ENCODE data around the gene GALNT11.
A peak's percentile ranks its signal among the peaks of the same experiment; 100 is the strongest.

Gene GALNT11

GRCh38 chr7:152122540-152122939 is 97.1 kb downstream of the GALNT11 start:
- DNase-seq, result no peak

- DNase-seq, result no peak
Measured at GRCh38 chr7:152126741-152127140, 101.3 kb downstream of the GALNT11 start.

GRCh38 chr7:152127229-152127628 is 101.8 kb downstream of the GALNT11 start:
- DNase-seq, result no peak

GRCh38 chr7:152128252-152128651 is 102.8 kb downstream of the GALNT11 start:
- no peak for DNase-seq

GRCh38 chr7:152128741-152129461 is 103.4 kb downstream of the GALNT11 start:
- DNase-seq, result no peak

GRCh38 chr7:152129682-152130081 is 104.2 kb downstream of the GALNT11 start:
- DNase-seq, result no peak

DNA sequence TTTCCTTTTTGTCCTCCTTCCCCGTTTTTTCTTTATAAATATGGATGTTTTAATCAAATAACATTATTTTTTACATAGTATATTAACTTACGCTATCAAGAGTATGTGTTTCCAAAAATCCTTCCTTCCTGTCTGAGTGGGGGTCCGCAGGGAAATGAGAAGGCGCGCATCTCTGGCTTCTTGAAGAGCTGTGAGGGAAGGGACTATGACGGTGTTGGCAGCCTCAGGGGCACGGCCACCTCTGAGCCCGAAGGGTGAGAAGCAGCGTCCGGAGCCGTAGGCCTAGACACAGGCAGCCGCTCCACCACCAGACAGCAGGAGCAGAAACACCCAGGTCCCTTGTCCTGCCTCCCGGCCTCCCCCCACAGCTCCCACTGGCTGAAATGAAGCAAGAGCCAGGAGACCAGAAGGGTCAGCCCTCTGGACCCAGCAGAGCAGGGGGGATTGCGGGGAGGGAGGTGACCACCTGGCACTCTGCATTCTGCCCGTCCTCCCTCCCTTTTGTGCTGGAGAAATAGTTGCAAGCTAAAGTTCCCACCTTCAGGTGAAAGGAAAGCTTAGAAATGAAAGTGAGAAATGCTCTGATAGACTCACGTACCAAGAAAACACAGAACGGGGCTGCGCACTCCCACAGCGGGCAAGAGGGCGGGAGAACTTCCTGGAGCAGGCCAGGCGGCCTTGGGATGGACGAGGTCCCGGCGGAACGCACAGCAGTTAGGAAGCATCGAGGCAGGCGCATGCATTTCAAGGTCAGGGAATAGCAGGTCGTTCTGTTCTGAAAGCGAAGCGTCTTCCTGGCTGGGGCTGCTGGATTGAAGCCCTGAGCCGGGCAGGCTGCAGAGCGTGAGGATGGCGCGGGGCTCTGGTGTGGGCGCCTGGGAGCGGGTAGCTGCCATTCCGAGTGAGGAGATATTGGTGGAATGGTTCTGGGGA is 105.5 kb downstream of the GALNT11 start:
- DNase-seq, result no peak

GRCh38 chr7:152131981-152132494 is 106.6 kb downstream of the GALNT11 start:
- no peak for DNase-seq

GRCh38 chr7:152132812-152133211 is 107.3 kb downstream of the GALNT11 start:
- DNase-seq, result no peak

DNA sequence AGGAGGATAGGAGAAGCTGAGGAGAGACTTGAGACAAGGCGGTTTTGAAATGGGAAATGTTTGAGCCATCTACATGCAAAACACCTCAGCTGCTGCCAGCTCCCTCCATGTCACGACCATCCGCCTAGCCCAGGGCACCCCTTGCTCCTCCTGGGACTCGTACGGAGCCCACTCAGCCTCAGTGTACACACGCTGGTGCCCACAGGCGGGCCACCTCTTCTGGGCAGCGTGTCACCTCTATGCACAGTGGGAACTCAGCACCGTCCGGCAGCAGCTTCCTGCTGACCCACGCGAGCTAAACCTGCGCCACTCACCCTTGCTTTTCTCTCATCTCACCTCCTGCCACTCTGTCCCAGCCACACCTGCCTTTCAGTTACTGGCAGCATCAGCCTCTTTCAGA is 108.3 kb downstream of the GALNT11 start:
- no peak for DNase-seq

GRCh38 chr7:152136686-152137085 is 111.2 kb downstream of the GALNT11 start:
- no peak for DNase-seq

- DNase-seq, result no peak
Measured at GRCh38 chr7:152137476-152138025, 112.1 kb downstream of the GALNT11 start.

DNA sequence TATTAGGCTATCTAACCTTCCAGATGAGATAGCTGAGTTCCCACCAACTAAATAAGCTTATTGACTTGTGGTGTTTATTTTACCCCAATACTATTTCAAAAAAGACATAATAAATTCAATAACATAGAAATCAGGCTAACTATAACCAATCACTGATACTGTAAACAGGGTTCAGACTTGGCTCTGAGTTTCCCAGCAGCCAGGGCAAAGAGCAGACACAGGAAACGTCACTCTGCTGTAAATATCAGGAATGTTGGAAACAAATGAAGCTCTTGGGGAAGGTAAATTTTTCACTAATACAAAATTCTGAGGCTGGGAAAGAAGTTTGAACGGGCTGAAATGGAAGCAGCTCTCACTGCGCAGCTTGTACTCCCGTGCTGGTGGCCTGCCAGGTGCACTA is 114.6 kb downstream of the GALNT11 start:
- no peak for DNase-seq

- DNase-seq, result no peak
Measured at GRCh38 chr7:152140560-152140959, 115.1 kb downstream of the GALNT11 start.

GRCh38 chr7:152142976-152143595 is 117.6 kb downstream of the GALNT11 start:
- DNase-seq, result no peak

DNA sequence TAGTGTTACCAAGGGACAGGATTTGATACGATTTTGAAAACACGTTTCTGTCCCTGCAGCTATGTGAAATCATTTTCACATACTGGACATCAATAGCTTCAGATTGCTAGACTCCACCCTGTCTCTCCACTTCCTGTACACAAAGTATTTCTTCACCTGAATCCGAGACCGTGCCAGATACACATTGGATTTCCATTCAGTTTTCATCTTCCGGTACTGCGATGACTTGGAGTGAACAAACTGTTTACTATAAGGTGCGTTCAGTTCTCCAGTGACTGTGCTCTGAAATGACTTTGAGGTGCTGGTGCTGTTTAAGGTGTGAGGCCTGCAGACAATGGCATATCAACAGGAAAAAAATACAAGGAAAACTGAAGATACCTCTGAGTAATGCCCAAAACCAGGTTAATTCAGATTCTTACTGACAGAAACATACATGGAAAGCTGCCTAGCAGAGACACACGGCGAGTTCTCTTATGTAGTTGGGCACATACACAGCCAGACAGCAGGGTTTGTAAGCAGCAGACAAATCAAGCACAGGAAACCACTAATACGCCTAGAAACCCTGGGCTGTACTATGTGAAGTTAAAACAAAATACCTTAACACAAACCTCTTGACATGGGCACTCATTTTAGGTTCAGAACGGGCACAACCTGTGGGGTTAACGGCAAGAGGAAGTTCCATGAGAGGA is 119.2 kb downstream of the GALNT11 start:
- DNase-seq, result no peak

GRCh38 chr7:152145853-152146466 is 120.5 kb downstream of the GALNT11 start:
- DNase-seq, result peak; percentile 15

GRCh38 chr7:152148706-152149105 is 123.2 kb downstream of the GALNT11 start:
- DNase-seq, result no peak

DNA sequence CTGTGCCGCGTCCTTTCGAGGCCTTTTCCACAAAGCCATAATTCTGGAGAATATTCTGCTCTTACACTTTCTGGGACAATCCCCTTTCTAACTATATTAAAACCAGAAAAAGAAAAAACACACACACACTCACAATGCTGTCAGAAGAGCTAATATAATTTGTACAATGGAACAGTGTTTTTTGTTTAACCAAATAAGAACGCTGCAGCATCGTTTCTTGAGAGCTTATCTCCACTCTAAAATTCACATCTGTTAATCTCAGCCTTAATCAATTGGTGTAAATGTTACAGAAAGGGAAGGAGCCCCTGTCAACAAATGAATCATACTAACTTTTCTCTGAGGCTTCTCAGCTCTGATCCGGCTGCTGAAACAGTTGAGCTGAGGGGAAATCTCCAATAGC is 123.9 kb downstream of the GALNT11 start:
- DNase-seq, result no peak

- no peak for DNase-seq
Measured at GRCh38 chr7:152152267-152152666, 126.8 kb downstream of the GALNT11 start.

DNA sequence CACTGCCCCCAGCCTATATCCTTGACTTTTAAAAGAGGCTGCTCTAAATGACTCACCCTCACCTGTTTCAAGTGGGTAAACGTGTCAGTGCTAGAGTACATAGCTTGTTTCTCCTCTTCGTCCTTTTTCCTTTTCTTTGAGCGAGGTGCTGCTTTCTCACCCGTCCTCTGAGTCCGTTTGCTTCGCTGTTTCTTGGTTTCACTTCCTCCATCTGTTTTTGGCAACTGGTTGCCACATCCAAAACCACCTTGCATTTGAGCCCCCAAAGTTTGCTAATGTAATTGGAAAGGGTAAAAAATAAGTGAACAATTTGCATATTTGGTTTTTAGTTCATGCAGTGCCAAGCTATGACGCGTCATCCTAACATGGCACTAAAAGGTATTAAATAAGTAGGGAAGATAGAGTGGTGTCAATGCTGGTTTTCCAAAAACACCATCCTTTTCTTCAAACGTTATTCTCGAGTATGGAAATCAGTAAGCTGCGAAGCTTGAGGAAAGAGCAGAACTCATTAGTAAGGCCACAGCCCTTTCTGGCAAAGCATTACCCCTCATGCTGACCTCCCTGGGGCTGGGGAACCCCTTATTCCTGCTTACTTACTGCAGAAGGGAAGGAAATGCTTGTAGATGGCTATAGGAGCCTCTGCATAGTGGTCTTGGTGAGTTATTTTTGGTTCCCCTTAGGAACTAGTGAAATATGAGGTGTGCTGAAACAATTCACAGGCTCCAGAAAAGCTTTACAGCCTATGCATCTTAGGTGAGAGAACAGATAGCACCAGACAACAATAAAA is 133.5 kb downstream of the GALNT11 start:
- no peak for DNase-seq

Data from NCI-H345 (cell line).